K562 (cell line): ENCODE data around the gene LY6G6F. TPM values are rescaled to one million over a fixed set of nuclear protein-coding genes. Genes with fewer than 3 reads are reported as not detected.
A peak's percentile ranks its signal among the peaks of the same experiment; 100 is the strongest.

ENCODE experiments used
- CBFA2T3 ChIP-seq: fragments of 450-650 bp; IDR thresholded peaks from 2 replicates; pipeline ENCODE4 v1.6.1; 2017
- CBFB ChIP-seq: sonication (generic); formaldehyde crosslinking; IDR thresholded peaks from 2 replicates; pipeline ENCODE4 v1.4.0; 2020; ENCODE audit warnings: mild to moderate bottlenecking, missing genetic modification reagents
- CHD4 ChIP-seq: fragments of 200-600 bp; sonication (generic); IDR thresholded peaks from 3 replicates; pipeline ENCODE4 v1.6.1; 2012; ENCODE audit warnings: low read depth, mild to moderate bottlenecking, mixed read lengths, low read length, inconsistent platforms; ENCODE audit not compliant: insufficient read depth, insufficient replicate concordance, poor library complexity, severe bottlenecking
- DACH1 ChIP-seq: fragments of 450-650 bp; IDR thresholded peaks from 2 replicates; pipeline ENCODE4 v1.6.1; 2018; ENCODE audit not compliant: partially characterized antibody
- EGR1 ChIP-seq: fragments of 450-650 bp; conservative IDR thresholded peaks from 2 replicates; pipeline ENCODE4 v1.6.1; 2017; ENCODE audit warnings: mild to moderate bottlenecking
- FOXP1 ChIP-seq: sonication (generic); formaldehyde crosslinking; IDR thresholded peaks from 2 replicates; pipeline ENCODE4 v1.8.0; 2022; ENCODE audit warnings: mild to moderate bottlenecking, missing genetic modification reagents
- HDAC6 ChIP-seq: IDR thresholded peaks from 2 replicates; pipeline ENCODE4 v1.6.1; 2012; ENCODE audit warnings: low read depth, mild to moderate bottlenecking, control low read depth, inconsistent platforms, low read length, moderate library complexity
- HNRNPH1 ChIP-seq: fragments of 200-400 bp; formaldehyde crosslinking; optimal IDR thresholded peaks from 2 replicates; pipeline ENCODE3; 2017; ENCODE audit warnings: low read depth, mild to moderate bottlenecking, low read length, moderate library complexity
- MBD2 ChIP-seq: sonication (generic); IDR thresholded peaks from 2 replicates; pipeline ENCODE4 v1.6.1; 2016; ENCODE audit warnings: low read depth, borderline replicate concordance
- MYC ChIP-seq, 2 experiments: fragments of 250-450 bp in 1 of 2; sonication (Bioruptor Pico) in 1 of 2; IDR thresholded peaks; 2 replicates each; pipeline versions ENCODE4 v1.5.1 to v1.6.1; 2012 to 2021; ENCODE audit warnings: low read depth in 2 of 2, borderline replicate concordance in 1 of 2, improper control_type of control experiment in 1 of 2, low read length in 1 of 2, mild to moderate bottlenecking in 1 of 2, moderate library complexity in 1 of 2
- NBN ChIP-seq: fragments of 450-650 bp; IDR thresholded peaks from 2 replicates; pipeline ENCODE4 v1.6.1; 2016; ENCODE audit warnings: low read depth, mild to moderate bottlenecking
- NFE2 ChIP-seq: IDR thresholded peaks from 2 replicates; pipeline ENCODE4 v1.6.1; 2014; ENCODE audit warnings: antibody characterized with exemption, low read depth
- NR2F6 ChIP-seq: fragments of 450-650 bp; formaldehyde crosslinking; IDR thresholded peaks from 2 replicates; pipeline ENCODE4 v1.4.0; 2020; ENCODE audit warnings: mild to moderate bottlenecking
- POLR2AphosphoS5 ChIP-seq: IDR thresholded peaks from 2 replicates; pipeline ENCODE4 v1.6.1; 2011; ENCODE audit warnings: mild to moderate bottlenecking, low read depth, low read length, moderate library complexity; ENCODE audit not compliant: control insufficient read depth, insufficient read depth
- RHOXF2B ChIP-seq: fragments of 250-450 bp; sonication (Bioruptor Pico); conservative IDR thresholded peaks from 2 replicates; pipeline ENCODE4 v1.5.1; 2021
- SAP30 ChIP-seq: fragments of 200-600 bp; sonication (generic); IDR thresholded peaks from 2 replicates; pipeline ENCODE4 v1.6.1; 2012; ENCODE audit warnings: borderline replicate concordance, low read depth, mild to moderate bottlenecking, moderate library complexity, low read length, control low read depth, inconsistent platforms; ENCODE audit not compliant: insufficient read depth, poor library complexity, severe bottlenecking
- ZSCAN29 ChIP-seq: fragments of 450-650 bp; IDR thresholded peaks from 2 replicates; pipeline ENCODE4 v1.6.1; 2017
- polyA plus RNA-seq, 8 experiments: library from polyadenylated mRNA; depleted of rRNA in 4 of 8; stranded (reverse) in 5 of 8; unstranded in 3 of 8; fragments of >200 nt; fragmentation: Nextera tagmentation in 2 of 8; fragmentation: Illumina TruSeq in 1 of 8; extraction: Ambion mirVana in 2 of 8; extraction: Trizol in 1 of 8; gene quantifications; 2 replicates each; pipeline versions ENCODE4 v1.2.1 to v1.2.3, GENCODE V29; 2011 to 2014; ENCODE audit warnings: inconsistent platforms in 1 of 8, missing spikeins in 1 of 8
- total RNA-seq, 7 experiments: library from RNA; depleted of rRNA in 6 of 7; stranded (reverse); fragments of >200 nt in 6 of 7; fragmentation: Illumina TruSeq in 2 of 7; extraction: Trizol in 2 of 7; gene quantifications; 2 replicates each; pipeline versions ENCODE4 v1.2.1 to v1.2.3, GENCODE V29; 2011 to 2021; ENCODE audit warnings: low replicate concordance in 1 of 7
- TF ChIP-seq, protein P1 (sequence below): fragments of 450-650 bp; IDR thresholded peaks from 2 replicates; pipeline ENCODE4 v1.6.1; 2016; ENCODE audit warnings: low read depth, mild to moderate bottlenecking, moderate library complexity
- TF ChIP-seq, protein P2 (sequence below): fragments of 450-650 bp; IDR thresholded peaks from 2 replicates; pipeline ENCODE4 v1.6.1; 2016; ENCODE audit warnings: antibody characterized with exemption
- TF ChIP-seq, protein P3 (sequence below): fragments of 450-650 bp; formaldehyde crosslinking; IDR thresholded peaks from 2 replicates; pipeline ENCODE4 v1.4.0; 2022; ENCODE audit warnings: mild to moderate bottlenecking, moderate library complexity
- TF ChIP-seq, protein P4 (sequence below): fragments of 450-650 bp; IDR thresholded peaks from 2 replicates; pipeline ENCODE4 v1.6.1; 2016; ENCODE audit warnings: borderline replicate concordance
- TF ChIP-seq, protein P5 (sequence below): fragments of 250-450 bp; sonication (Bioruptor Pico); IDR thresholded peaks from 2 replicates; pipeline ENCODE4 v1.5.0; 2020; ENCODE audit warnings: mild to moderate bottlenecking

LY6G6F gene
- total and polyA plus RNA-seq, 9 of the 15 experiments (the other 6 are each of a cell fraction or from before 2014, with no cell fraction given) = 0.14 to 0.50 (median 0.28) TPM; not detected in 2

DNA sequence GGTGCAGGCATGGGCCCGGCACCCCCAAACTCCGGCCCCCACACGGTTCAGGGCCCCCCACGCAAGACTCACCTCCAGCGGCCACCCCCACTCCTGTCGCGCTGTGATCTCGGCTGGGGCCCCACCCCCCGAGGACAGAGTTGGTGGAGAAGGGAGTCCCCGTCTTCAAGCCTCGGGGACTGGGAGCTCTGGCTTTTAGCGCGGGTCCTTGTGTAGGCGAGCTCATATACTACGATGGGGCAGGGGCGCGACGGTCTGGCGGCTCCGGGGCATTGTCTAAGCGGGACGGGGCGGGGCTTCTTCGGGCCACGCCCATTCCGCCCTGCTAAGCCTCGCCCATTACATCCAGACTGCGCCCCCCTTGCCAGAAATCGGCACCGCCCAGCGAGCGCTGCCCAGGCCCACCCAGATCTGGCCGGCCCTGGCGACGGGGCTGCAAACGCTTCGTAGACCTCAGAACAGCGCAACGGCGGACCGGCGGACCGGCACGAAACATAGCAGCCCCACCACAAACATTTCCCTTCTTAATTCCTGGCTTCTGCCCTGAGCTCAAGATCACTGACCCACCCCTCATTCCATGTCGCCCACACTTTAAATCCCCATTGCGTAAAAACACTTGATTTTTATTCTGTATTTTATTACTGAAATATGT is 23.4 kb downstream of the LY6G6F start (continued):
- TF ChIP-seq NFE2 (no peak), EGR1 (no peak), ZSCAN29 (peak; percentile 86; the same call in 1 of the 2 replicates), SAP30 (no peak), CBFA2T3 (no peak), DACH1 (no peak), MYC (IDR thresholded peaks at IDR 0.05; ENCODE audit: low read depth, low read length) (peak; percentile 62), MYC (CRISPR knock-in tag; IDR thresholded peaks at IDR 0.05; ENCODE audit: borderline replicate concordance, low read depth) (peak; percentile 100), HNRNPH1 (no peak), RHOXF2B (CRISPR knock-in tag) (peak; percentile 98), CHD4 (peak; percentile 86), NBN (no peak), CBFB (CRISPR knock-in tag) (no peak), HDAC6 (peak; percentile 18; the same call in 1 of the 2 replicates), MBD2 (no peak), NR2F6 (CRISPR knock-in tag) (peak; percentile 98), POLR2AphosphoS5 (peak; percentile 96), FOXP1 (CRISPR knock-in tag) (no peak)
- TF ChIP-seq, protein P1, sequence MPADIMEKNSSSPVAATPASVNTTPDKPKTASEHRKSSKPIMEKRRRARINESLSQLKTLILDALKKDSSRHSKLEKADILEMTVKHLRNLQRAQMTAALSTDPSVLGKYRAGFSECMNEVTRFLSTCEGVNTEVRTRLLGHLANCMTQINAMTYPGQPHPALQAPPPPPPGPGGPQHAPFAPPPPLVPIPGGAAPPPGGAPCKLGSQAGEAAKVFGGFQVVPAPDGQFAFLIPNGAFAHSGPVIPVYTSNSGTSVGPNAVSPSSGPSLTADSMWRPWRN = no peak
- TF ChIP-seq, protein P2, sequence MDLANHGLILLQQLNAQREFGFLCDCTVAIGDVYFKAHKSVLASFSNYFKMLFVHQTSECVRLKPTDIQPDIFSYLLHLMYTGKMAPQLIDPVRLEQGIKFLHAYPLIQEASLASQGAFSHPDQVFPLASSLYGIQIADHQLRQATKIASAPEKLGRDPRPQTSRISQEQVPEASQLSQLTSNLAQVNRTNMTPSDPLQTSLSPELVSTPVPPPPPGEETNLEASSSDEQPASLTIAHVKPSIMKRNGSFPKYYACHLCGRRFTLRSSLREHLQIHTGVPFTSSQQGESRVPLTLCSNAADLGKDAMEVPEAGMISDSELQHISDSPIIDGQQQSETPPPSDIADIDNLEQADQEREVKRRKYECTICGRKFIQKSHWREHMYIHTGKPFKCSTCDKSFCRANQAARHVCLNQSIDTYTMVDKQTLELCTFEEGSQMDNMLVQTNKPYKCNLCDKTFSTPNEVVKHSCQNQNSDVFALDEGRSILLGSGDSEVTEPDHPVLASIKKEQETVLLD = no peak; the same call in none of the 2 replicates
- TF ChIP-seq, protein P3, sequence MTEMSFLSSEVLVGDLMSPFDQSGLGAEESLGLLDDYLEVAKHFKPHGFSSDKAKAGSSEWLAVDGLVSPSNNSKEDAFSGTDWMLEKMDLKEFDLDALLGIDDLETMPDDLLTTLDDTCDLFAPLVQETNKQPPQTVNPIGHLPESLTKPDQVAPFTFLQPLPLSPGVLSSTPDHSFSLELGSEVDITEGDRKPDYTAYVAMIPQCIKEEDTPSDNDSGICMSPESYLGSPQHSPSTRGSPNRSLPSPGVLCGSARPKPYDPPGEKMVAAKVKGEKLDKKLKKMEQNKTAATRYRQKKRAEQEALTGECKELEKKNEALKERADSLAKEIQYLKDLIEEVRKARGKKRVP (CRISPR knock-in tag) = peak; percentile 91
- TF ChIP-seq, protein P4, sequence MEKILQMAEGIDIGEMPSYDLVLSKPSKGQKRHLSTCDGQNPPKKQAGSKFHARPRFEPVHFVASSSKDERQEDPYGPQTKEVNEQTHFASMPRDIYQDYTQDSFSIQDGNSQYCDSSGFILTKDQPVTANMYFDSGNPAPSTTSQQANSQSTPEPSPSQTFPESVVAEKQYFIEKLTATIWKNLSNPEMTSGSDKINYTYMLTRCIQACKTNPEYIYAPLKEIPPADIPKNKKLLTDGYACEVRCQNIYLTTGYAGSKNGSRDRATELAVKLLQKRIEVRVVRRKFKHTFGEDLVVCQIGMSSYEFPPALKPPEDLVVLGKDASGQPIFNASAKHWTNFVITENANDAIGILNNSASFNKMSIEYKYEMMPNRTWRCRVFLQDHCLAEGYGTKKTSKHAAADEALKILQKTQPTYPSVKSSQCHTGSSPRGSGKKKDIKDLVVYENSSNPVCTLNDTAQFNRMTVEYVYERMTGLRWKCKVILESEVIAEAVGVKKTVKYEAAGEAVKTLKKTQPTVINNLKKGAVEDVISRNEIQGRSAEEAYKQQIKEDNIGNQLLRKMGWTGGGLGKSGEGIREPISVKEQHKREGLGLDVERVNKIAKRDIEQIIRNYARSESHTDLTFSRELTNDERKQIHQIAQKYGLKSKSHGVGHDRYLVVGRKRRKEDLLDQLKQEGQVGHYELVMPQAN = no peak; the same call in 1 of the 2 replicates
- TF ChIP-seq, protein P5, sequence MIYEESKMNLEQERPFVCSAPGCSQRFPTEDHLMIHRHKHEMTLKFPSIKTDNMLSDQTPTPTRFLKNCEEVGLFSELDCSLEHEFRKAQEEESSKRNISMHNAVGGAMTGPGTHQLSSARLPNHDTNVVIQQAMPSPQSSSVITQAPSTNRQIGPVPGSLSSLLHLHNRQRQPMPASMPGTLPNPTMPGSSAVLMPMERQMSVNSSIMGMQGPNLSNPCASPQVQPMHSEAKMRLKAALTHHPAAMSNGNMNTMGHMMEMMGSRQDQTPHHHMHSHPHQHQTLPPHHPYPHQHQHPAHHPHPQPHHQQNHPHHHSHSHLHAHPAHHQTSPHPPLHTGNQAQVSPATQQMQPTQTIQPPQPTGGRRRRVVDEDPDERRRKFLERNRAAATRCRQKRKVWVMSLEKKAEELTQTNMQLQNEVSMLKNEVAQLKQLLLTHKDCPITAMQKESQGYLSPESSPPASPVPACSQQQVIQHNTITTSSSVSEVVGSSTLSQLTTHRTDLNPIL = peak; percentile 97
